Measurements from ENCODE around the gene ATG9B.

DNA sequence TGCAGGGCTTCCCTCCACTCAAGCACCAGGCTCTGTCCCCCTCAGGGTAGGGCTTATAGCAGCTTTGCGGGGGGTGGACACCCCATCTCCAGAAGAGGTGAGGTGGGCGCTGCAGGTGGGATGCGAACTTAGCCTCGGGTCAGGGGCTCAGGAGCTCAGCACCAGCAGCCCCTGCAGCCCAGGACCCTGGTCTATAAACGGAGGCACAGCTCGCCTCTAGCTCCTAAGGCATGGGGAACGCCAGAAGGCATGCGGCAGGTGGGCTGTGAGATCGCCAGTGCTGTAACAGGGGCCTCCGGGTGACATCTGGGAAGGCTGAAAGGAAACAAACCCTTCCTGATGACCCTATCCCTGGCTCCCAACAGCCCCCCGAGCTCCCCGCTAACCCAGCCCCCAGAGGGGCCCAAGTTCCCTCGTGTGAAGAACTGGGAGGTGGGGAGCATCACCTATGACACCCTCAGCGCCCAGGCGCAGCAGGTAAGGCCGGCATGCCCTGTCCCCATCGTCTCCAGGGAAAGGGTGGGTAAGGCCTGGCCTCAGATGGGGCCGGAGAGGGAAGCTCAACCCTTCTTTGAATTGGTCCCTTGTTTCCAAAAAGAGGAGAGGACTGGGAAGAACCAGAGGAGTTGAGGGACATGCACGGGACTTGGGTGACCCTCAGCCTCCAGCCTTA, 29.3 kb downstream of the ATG9B start:
- TF ChIP-seq, protein P1, sequence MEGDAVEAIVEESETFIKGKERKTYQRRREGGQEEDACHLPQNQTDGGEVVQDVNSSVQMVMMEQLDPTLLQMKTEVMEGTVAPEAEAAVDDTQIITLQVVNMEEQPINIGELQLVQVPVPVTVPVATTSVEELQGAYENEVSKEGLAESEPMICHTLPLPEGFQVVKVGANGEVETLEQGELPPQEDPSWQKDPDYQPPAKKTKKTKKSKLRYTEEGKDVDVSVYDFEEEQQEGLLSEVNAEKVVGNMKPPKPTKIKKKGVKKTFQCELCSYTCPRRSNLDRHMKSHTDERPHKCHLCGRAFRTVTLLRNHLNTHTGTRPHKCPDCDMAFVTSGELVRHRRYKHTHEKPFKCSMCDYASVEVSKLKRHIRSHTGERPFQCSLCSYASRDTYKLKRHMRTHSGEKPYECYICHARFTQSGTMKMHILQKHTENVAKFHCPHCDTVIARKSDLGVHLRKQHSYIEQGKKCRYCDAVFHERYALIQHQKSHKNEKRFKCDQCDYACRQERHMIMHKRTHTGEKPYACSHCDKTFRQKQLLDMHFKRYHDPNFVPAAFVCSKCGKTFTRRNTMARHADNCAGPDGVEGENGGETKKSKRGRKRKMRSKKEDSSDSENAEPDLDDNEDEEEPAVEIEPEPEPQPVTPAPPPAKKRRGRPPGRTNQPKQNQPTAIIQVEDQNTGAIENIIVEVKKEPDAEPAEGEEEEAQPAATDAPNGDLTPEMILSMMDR (IDR thresholded peaks at IDR 0.05): no peak
- TF ChIP-seq POLR2A (IDR thresholded peaks at IDR 0.05): no peak
- no peak for TF ChIP-seq POLR2AphosphoS5 (IDR thresholded peaks at IDR 0.05)
- no peak for TF ChIP-seq EP300 (IDR thresholded peaks at IDR 0.05)

All from gastroesophageal sphincter (tissue), 3 donors.